GM18520 (cell line): Measurements from ENCODE around the gene NTMT1.
"Not testable (repeated sequence)": the region's sequence is repeated elsewhere in the genome, so short reads cannot be mapped to it uniquely, and the experiment has no call there.

Experiments
- ATAC-seq: cut with Tn5 transposase; IDR thresholded peaks from one replicate; pipeline ENCODE4 v1.9.1; 2021; ENCODE audit not compliant: unreplicated experiment

Gene NTMT1

GRCh38 chr9:129635099-129636065 lies 9.4 kb downstream of the NTMT1 start:
- ATAC-seq, result no peak

DNA sequence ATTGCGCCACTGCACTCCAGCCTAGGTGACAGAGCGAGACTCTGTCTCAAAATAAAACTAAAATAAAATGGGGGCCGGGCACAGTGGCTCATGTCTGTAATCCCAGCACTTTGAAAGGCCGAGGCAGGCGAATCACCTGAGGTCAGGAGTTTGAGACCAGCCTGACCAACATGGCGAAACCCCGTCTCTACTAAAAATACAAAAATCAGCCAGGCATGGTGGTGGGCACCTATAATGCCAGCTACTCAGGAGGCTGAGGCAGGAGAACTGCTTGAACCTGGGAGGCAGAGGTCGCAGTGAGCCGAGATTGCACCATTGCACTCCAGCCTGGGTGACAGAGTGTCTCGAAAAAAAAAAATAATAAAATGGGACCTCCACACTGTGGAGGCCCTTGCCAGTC lies 10.4 kb downstream of the NTMT1 start:
- not testable (repeated sequence) for ATAC-seq

GRCh38 chr9:129637102-129637501 lies 11.1 kb downstream of the NTMT1 start:
- ATAC-seq, result no peak

DNA sequence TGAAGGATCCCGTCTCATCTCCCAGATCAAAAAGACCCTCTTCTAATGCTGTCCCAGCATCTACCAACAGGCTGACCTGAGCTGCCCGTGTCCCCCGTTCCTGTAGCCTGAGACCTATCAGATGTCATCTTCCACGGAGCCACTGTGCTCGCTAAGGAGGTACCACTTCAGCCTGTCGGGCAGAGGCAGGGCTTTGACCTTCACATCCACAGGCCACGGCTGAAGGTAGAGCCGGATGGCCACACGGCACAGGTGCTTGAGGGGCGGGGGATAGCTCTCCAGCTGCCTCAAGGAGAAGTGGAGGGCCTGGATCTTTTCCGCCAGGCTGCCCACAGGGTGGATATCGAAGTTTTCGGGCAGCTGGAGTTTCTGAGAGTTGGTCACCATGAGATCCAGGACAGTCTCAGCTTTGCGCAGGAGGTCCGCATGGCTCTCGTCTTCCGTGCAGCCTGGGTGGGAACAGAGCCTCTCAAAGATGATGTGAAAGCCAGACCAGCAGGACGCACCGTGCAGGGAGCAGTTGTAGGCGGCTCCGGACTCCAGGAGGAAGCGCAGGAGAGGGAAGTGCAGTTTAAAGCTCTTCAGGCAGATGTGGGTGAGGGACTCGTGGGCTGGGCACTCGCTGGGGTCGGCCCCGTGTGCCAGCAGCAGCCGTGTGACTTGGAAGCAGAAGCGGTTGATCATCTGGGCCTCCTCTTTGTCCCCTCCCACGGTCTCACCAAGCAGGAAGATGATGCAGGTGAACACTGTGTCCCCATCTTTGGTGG lies 11.9 kb downstream of the NTMT1 start:
- no peak for ATAC-seq

GRCh38 chr9:129639034-129639630 lies 13.2 kb downstream of the NTMT1 start:
- no peak for ATAC-seq

DNA sequence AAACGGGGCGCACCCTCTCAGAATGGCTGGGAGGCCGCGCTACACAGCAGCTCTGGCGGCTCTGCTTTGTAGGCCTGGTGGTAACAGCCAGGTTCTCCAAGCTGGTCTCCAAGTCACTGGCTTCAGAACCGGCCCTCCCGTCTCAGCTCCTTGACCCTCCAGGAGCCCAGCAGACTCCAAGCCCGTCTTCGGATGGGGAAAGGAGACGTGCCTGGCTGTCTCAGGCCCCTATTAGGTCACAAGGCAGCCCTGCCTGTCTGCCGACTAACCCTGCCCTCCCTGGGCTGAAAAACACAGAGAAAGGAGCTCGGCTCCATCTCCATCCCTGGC lies 13.8 kb downstream of the NTMT1 start:
- ATAC-seq, result no peak

GRCh38 chr9:129640086-129640870 lies 14.3 kb downstream of the NTMT1 start:
- ATAC-seq, result no peak

GRCh38 chr9:129640871-129641749 lies 15.1 kb downstream of the NTMT1 start:
- no peak for ATAC-seq

DNA sequence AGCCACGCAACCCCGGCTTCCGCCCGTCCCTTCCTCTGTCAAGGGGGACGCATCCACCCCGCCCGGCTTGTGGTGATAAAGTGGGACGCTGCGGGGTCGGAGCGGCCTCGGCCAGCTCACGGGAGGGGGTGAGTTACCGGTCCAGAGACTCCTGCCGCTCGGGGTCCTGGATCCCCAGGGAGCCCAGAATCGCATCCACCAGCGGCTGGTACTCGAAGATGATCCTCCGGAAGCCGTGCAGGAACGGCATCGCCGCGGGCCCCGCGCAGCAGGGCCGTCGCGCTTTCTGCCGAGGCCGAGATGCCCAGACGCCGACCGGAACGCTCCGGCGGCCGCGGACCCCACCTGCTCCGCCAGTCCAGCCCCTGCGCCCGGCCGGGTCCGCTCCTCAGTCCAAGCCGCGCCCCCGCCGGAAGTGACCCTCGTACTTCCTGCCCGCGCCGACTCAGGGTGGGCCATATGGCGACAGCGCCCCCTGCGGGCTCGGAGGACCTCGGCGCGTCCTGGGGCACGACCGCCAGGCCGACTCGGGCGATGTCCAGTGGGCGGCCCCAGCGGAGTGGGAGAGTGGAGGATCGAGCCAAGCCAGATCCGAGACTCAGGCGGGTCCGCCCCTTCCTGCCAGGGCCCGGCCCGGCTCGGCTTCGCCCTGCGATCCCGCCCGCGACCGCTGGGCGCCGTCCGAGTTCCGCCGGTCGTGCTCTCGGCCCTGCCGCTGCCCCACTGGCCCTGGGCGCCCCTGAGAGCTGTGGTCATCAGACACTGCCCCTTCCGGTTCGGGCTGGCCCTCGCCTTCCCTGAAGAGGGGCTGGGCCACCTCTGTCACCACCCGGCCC lies 16.0 kb downstream of the NTMT1 start, which contains the start of gene ASB6:
Gene ASB6 (minus strand): TSS at position 402 of the 836 bp plus-strand sequence. CDS start 152 bp downstream, at position 250.
- peak; percentile 87 for ATAC-seq

DNA sequence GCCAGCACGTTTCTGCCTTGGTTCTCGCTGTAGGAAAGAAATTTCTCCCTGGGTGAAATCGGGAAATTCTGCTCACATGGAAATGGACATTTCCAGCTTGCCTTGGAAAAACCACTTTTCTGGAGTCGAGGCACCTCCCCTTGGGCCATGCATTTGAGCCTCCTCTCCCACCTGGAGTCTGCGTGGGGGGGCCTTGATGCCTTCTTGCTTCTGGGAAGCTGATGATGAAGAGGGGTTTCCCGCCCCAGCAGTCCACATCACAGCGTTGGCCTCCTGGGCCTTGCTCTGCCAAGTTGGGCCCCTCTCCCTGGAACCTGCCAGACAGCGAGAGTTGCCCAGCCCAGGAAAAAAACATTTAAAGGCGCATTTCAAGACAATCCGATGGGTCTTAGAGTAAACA lies 17.7 kb downstream of the NTMT1 start:
- ATAC-seq, result no peak

GRCh38 chr9:129644365-129644764 lies 18.4 kb downstream of the NTMT1 start:
- ATAC-seq, result no peak

GRCh38 chr9:129644902-129645301 lies 18.9 kb downstream of the NTMT1 start:
- no peak for ATAC-seq

GRCh38 chr9:129646252-129646651 lies 20.3 kb downstream of the NTMT1 start:
- no peak for ATAC-seq

GRCh38 chr9:129646654-129647053 lies 20.7 kb downstream of the NTMT1 start:
- no peak for ATAC-seq

GRCh38 chr9:129647635-129648034 lies 21.7 kb downstream of the NTMT1 start:
- no peak for ATAC-seq

DNA sequence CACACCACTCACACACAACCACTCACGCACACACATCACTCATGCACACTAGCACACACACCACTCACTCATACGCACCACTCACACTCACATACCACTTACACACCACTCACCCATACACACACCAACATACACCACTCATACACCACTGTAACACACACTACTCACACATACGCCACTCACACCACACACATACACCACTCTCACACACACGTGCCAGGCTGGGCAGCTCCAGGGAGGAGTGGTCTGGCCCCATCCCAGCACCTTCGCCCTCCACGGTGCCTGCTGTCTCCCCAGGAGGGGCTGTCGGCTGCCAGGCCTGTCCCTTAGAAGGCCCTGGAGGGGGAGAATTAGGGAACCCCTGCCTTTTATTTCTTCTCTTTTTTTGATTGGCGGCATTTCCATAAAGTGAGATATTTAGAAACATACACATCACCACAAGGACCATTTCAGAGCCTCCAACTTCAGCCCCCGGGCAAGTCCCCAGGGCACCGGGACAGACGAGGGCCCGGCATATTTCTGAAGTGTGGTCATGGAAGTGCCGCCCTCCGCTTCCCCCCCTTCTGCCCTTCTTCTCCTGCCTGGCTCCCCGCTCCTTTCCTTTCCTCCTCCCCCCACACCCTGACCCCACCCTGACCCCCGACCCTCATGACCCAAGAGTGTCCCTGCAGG lies 22.3 kb downstream of the NTMT1 start:
- no peak for ATAC-seq

DNA sequence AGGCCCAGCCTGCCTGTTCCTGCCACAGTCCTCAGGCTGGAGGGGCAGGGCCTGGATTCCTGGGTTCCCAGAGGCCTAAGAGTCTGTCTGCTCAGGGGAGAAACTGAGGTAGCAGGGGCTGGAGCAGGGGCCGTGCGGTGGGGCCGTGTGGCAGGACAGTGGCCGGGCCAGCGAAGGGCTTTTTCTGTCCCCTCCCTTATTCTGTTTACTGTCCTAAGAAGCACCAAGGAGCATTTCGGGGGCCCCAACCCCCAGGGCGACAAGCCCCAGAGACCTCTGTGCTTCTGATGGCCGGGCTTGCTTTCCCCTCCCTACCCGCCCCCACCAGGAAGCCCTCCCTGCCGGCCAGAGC lies 22.8 kb downstream of the NTMT1 start:
- ATAC-seq, result no peak
